ENCODE data around the gene VCAN. TPM values are rescaled to one million over a fixed set of nuclear protein-coding genes. Genes with fewer than 3 reads are reported as not detected.
A peak's percentile ranks its signal among the peaks of the same experiment; 100 is the strongest.

VCAN gene
- total RNA-seq = 100 to 1,000 TPM in 2 of 3 donors, 10 to 100 TPM in 1; 31.6 to 245 (median 138) TPM

DNA sequence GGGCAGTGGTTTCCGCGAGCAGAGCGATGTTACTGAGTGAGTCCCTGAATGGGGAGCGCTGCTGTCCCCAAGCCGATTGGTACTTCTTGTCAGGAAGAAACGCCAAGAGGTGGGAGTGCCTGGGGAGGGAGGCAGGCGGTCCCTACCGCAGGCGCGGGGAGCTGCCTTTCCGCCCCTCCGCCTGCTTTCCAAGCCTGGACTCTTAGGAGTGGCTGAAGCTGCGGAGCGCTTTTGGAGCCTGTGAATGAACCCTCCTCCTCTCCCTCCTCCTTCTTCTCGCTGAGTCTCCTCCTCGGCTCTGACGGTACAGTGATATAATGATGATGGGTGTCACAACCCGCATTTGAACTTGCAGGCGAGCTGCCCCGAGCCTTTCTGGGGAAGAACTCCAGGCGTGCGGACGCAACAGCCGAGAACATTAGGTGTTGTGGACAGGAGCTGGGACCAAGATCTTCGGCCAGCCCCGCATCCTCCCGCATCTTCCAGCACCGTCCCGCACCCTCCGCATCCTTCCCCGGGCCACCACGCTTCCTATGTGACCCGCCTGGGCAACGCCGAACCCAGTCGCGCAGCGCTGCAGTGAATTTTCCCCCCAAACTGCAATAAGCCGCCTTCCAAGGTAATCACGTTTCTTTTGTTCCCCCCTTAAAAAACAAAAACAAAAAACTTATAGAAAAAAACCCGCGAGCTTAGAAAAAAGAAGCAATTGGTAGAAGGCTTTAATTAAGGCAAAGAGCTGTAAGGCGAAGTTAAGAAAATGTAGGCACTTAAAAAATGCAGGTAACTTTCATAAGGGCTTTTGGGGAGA lies at the start of gene VCAN:
VCAN (plus strand) TSS at position 340 of the 808 bp plus-strand sequence. CDS start 11,775 bp downstream, outside the sequence.
- Histone ChIP-seq H3K36me3 (no peaks in the 10 kb centered on the region), H3K4me3 (peak within 1 kb of the TSS; percentile 53 to 71 (median 65)), H3K9me3 (no peaks in the 10 kb centered on the region), H3K4me1 (peaks cover 3 to 9% of the 10 kb centered on the region in 2 donors), H3K27ac (peak within 1 kb of the TSS; percentile 64 to 90), H3K27me3 (peaks cover 0 to 35% of the 10 kb centered on the region in 2 donors)
- peak in 1 of 2 donors; percentile 24 for DNase-seq (ENCODE audit: low spot score in 2 of 2)
- TF ChIP-seq POLR2A (IDR thresholded peaks at IDR 0.05) (no peak), POLR2AphosphoS5 (IDR thresholded peaks at IDR 0.05) (peak in 1 of 3 donors; percentile 89)
- TF ChIP-seq, protein P1, sequence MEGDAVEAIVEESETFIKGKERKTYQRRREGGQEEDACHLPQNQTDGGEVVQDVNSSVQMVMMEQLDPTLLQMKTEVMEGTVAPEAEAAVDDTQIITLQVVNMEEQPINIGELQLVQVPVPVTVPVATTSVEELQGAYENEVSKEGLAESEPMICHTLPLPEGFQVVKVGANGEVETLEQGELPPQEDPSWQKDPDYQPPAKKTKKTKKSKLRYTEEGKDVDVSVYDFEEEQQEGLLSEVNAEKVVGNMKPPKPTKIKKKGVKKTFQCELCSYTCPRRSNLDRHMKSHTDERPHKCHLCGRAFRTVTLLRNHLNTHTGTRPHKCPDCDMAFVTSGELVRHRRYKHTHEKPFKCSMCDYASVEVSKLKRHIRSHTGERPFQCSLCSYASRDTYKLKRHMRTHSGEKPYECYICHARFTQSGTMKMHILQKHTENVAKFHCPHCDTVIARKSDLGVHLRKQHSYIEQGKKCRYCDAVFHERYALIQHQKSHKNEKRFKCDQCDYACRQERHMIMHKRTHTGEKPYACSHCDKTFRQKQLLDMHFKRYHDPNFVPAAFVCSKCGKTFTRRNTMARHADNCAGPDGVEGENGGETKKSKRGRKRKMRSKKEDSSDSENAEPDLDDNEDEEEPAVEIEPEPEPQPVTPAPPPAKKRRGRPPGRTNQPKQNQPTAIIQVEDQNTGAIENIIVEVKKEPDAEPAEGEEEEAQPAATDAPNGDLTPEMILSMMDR (IDR thresholded peaks at IDR 0.05) = no peak
- intact Hi-C loops (cut with DNase I; ENCODE audit: low total_unique reads) = loop anchor here (10.0 kb wide), 1 partner anchor 1637 kb away; no protein-coding TSS in a partner anchor

DNA sequence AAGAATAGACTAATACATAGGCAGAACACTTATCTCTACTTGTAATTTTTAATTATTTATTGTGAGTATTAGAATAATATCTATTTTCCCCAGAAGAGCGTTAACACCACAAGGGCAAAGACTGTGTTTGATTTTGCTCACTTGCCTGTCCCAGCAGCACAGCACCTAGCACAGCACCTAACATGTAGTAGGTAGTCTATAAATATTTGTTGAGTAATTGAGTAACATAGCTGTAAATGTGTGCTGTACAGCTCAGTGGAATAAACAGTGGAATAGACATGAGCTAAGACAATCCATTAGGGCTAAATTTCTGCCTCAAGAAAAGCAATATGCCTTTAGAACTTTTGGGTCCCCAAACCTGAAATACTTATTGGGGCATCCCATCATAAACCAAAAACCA lies 49.3 kb upstream of the VCAN start:
- intact Hi-C loops (cut with DNase I; ENCODE audit: low total_unique reads) = no loop called here
- Histone ChIP-seq H3K27me3 (no peaks in the 10 kb centered on the region), H3K4me3 (no peak overlapping the region), H3K4me1 (no peaks in the 10 kb centered on the region), H3K36me3 (no peaks in the 10 kb centered on the region), H3K27ac (no peak overlapping the region), H3K9me3 (no peaks in the 10 kb centered on the region)
- TF ChIP-seq POLR2AphosphoS5 (IDR thresholded peaks at IDR 0.05) (no peak), POLR2A (IDR thresholded peaks at IDR 0.05) (no peak)
- TF ChIP-seq, protein P1 (IDR thresholded peaks at IDR 0.05) = no peak
- DNase-seq (ENCODE audit: low spot score in 2 of 2) = no peak

DNA sequence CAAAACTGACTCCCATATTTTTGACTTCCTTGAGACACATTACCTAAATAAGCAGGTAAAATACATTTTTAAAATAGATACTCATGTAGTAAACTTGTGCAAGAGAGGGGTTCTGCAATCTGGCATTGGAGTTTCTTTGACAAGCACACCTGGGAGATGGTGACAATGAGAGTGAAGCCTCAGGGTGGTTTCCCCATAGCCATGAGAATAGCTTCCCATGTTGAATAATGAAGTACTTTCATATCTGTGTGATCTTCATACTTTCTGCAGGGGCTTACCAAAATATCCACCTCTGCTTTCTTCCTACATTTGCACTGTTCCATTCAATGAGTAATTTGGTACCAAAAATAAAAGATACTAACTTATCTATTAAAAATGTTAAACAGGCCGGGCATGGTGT lies 44.7 kb upstream of the VCAN start:
- Histone ChIP-seq H3K4me3 (no peak overlapping the region), H3K27ac (no peak overlapping the region), H3K27me3 (no peaks in the 10 kb centered on the region), H3K4me1 (no peaks in the 10 kb centered on the region), H3K9me3 (no peaks in the 10 kb centered on the region), H3K36me3 (no peaks in the 10 kb centered on the region)
- intact Hi-C loops (cut with DNase I; ENCODE audit: low total_unique reads) = no loop called here
- DNase-seq (ENCODE audit: low spot score in 2 of 2) = no peak
- TF ChIP-seq POLR2A (IDR thresholded peaks at IDR 0.05) = no peak
- no peak for TF ChIP-seq POLR2AphosphoS5 (IDR thresholded peaks at IDR 0.05)
- TF ChIP-seq, protein P1 (IDR thresholded peaks at IDR 0.05) = no peak

DNA sequence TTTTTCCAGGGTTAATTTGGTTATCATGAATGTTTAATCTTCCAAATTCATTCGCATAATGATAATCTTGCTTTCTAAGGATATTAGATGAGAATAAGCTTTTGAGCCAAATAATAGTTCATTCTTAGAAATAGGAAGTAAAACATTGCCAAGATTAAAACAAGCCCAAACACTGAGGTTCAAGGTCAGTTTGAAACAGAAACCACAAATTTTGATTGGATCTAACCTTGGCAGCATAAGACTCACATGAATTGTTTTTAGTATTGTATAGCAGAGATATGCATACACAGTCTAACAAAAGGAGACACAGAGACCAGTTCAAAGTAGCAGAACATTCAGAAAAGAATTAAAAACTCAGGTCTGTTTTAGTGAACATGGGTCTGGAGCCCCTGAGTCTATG lies 43.4 kb upstream of the VCAN start:
- no peaks in the 10 kb centered on the region for H3K27me3 ChIP-seq
- DNase-seq (ENCODE audit: low spot score in 2 of 2) = no peak
- no peaks in the 10 kb centered on the region for H3K4me1 ChIP-seq
- intact Hi-C loops (cut with DNase I; ENCODE audit: low total_unique reads) = no loop called here
- no peak overlapping the region for H3K4me3 ChIP-seq
- no peak overlapping the region for H3K27ac ChIP-seq
- TF ChIP-seq POLR2A (IDR thresholded peaks at IDR 0.05) = no peak
- TF ChIP-seq POLR2AphosphoS5 (IDR thresholded peaks at IDR 0.05) = no peak
- TF ChIP-seq, protein P1 (IDR thresholded peaks at IDR 0.05) = no peak
- H3K36me3 ChIP-seq = no peaks in the 10 kb centered on the region
- H3K9me3 ChIP-seq = no peaks in the 10 kb centered on the region

DNA sequence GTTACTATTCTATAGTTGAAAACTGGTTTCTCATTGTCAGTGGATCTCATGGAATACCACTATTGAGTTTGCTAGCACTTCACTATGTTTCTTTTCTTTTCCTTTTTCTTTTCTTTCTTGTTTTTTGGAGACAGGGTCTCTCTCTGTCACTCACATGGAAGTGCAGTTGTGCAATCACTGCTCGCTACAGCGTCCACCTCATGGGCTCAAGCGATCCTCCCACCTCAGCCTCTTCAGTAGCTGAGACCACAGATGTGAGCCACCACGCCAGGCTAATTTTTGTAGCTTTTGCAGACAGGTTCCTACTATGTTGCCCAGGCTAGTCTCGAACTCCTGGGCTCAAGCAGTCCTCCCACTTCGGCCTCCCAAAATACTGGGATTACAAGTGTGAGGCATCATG lies 42.7 kb upstream of the VCAN start:
- H3K27me3 ChIP-seq = no peaks in the 10 kb centered on the region
- H3K4me3 ChIP-seq = no peak overlapping the region
- DNase-seq (ENCODE audit: low spot score in 2 of 2) = no peak
- H3K9me3 ChIP-seq = no peaks in the 10 kb centered on the region
- H3K4me1 ChIP-seq = no peaks in the 10 kb centered on the region
- H3K36me3 ChIP-seq = no peaks in the 10 kb centered on the region
- no peak overlapping the region for H3K27ac ChIP-seq
- intact Hi-C loops (cut with DNase I; ENCODE audit: low total_unique reads) = no loop called here
- TF ChIP-seq, protein P1 (IDR thresholded peaks at IDR 0.05) = no peak
- TF ChIP-seq POLR2A (IDR thresholded peaks at IDR 0.05) (no peak), POLR2AphosphoS5 (IDR thresholded peaks at IDR 0.05) (no peak)
